ENCODE measurements around the gene MYF5. TPM values are rescaled to one million over a fixed set of nuclear protein-coding genes. Genes with fewer than 3 reads are reported as not detected.

Gene MYF5
- total RNA-seq, 1 experiment from 2014 or later, result not detected

- H3K27ac Mint-ChIP-seq, result no peak overlapping the region
- no peak overlapping the region for H3K4me3 Mint-ChIP-seq
- ChIA-PET CTCF (interaction anchor here (1.4 kb wide), 1 partner anchor 121 kb away, joined by 4 read pairs; no protein-coding TSS in a partner anchor), POLR2A (no interaction called here)
- H3K9me3 Mint-ChIP-seq, result no peaks in the 10 kb centered on the region
- no peak for ATAC-seq
- DNase-seq (ENCODE audit: low spot score), result no peak
- TF ChIP-seq MXD4 (CRISPR knock-in tag; IDR thresholded peaks at IDR 0.05; ENCODE audit: borderline replicate concordance) (no peak), ATF2 (CRISPR knock-in tag; IDR thresholded peaks at IDR 0.05; ENCODE audit: borderline replicate concordance, low read depth) (no peak), ZNF396 (CRISPR knock-in tag; IDR thresholded peaks at IDR 0.05; ENCODE audit: borderline replicate concordance) (no peak), SMAD4 (CRISPR knock-in tag; IDR thresholded peaks at IDR 0.05) (no peak), ZNF281 (CRISPR knock-in tag; IDR thresholded peaks at IDR 0.05) (no peak), ETV6 (CRISPR knock-in tag; IDR thresholded peaks at IDR 0.05) (no peak), SP1 (CRISPR knock-in tag; conservative IDR thresholded peaks at IDR 0.05) (no peak), AR (CRISPR knock-in tag; IDR thresholded peaks at IDR 0.05) (no peak), ERG (CRISPR knock-in tag; IDR thresholded peaks at IDR 0.05) (no peak), AFF4 (CRISPR knock-in tag; IDR thresholded peaks at IDR 0.05; ENCODE audit: borderline replicate concordance) (no peak), USF1 (CRISPR knock-in tag; IDR thresholded peaks at IDR 0.05) (no peak), NR3C1 (CRISPR knock-in tag; conservative IDR thresholded peaks at IDR 0.05; ENCODE audit: low read depth) (no peak), PRDM15 (CRISPR knock-in tag; IDR thresholded peaks at IDR 0.05) (no peak), NR2C2 (CRISPR knock-in tag; IDR thresholded peaks at IDR 0.05) (no peak), FOXJ3 (CRISPR knock-in tag; IDR thresholded peaks at IDR 0.05; ENCODE audit: borderline replicate concordance) (no peak)
- H3K36me3 Mint-ChIP-seq, result no peaks in the 10 kb centered on the region
- H3K4me1 Mint-ChIP-seq, result no peaks in the 10 kb centered on the region
- no peaks in the 10 kb centered on the region for H3K27me3 Mint-ChIP-seq (ENCODE audit: low read depth)
Observed at GRCh38 chr12:80754274-80754673, 37.6 kb downstream of the MYF5 start.
